AG08396 (cell line): ENCODE results near the gene RUFY1.
"Not testable (repeated sequence)": the region's sequence is repeated elsewhere in the genome, so short reads cannot be mapped to it uniquely, and the experiment has no call there.

Source experiments
- DNase-seq: peaks from one replicate; pipeline ENCODE4 v3.0.0; 2012; ENCODE audit warnings: low spot score, mixed read lengths

RUFY1 gene

GRCh38 chr5:179623003-179623905, 72.9 kb downstream of the RUFY1 start, which contains the start of gene HNRNPH1:
Gene HNRNPH1 (minus strand): TSS chr5:179623671. CDS start chr5:179623133, 538 bp downstream.
- peak; percentile 100 for DNase-seq

GRCh38 chr5:179623906-179624741, 73.8 kb downstream of the RUFY1 start:
- DNase-seq: peak; percentile 89

GRCh38 chr5:179624841-179625271, 74.5 kb downstream of the RUFY1 start:
- DNase-seq: no peak

GRCh38 chr5:179633501-179634369, 83.4 kb downstream of the RUFY1 start:
- not testable (repeated sequence) for DNase-seq

- not testable (repeated sequence) for DNase-seq
Measured at GRCh38 chr5:179634370-179635172, 84.2 kb downstream of the RUFY1 start.

GRCh38 chr5:179639296-179639695, 88.9 kb downstream of the RUFY1 start:
- DNase-seq: not testable (repeated sequence)

- DNase-seq: not testable (repeated sequence)
Measured at GRCh38 chr5:179641745-179642144, 91.4 kb downstream of the RUFY1 start.

- DNase-seq: not testable (repeated sequence)
Measured at GRCh38 chr5:179642626-179643025, 92.3 kb downstream of the RUFY1 start.

- not testable (repeated sequence) for DNase-seq
Measured at GRCh38 chr5:179643141-179643920, 93.0 kb downstream of the RUFY1 start.

GRCh38 chr5:179644766-179645165, 94.4 kb downstream of the RUFY1 start:
- DNase-seq: not testable (repeated sequence)

GRCh38 chr5:179648410-179648809, 98.1 kb downstream of the RUFY1 start:
- DNase-seq: no peak

- not testable (repeated sequence) for DNase-seq
Measured at GRCh38 chr5:179649166-179649703, 98.9 kb downstream of the RUFY1 start.

GRCh38 chr5:179650245-179650644, 99.9 kb downstream of the RUFY1 start:
- DNase-seq: not testable (repeated sequence)

GRCh38 chr5:179653135-179653534, 102.8 kb downstream of the RUFY1 start:
- not testable (repeated sequence) for DNase-seq

- DNase-seq: not testable (repeated sequence)
Measured at GRCh38 chr5:179657302-179658178, 107.2 kb downstream of the RUFY1 start.

GRCh38 chr5:179658179-179658856, 108.0 kb downstream of the RUFY1 start:
- DNase-seq: peak; percentile 41
